ENCODE data around the gene EHD4. TPM values are rescaled to one million over a fixed set of nuclear protein-coding genes. Genes with fewer than 3 reads are reported as not detected.

Gene EHD4
- total RNA-seq, 1 donor from 2014 or later = 19.8 TPM

DNA sequence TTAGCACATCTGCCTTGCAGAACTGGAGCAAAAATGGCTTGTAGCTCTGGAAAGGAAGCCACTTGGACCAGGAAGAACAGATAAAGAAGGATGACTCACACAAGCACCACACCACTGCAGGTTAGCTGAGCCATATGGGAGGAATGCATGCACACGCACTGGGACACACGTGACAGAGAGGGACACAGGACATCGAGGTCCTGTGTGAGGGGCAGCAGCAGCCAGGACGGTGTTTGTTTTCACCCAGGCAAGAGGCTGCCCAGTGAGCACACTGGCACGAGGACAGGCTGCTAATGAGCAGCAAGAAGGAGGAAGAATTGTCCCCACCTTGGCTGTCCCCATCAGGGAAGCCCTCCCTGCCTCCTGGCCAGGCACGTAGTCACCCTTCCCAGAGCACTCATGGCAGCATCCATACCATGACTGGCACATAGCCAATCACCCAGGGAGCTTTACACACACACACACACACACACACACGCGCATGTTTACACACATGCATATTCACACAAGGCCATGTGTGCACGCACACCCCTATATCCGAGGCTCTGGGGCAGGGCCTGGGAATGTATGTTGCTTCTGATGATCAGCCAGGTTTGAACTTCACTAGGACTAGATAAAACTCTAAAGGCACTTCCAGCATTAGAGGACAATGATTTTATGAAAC lies 54.5 kb downstream of the EHD4 start:
- DNase-seq = no peak

- no peak for DNase-seq
Measured at GRCh38 chr15:41915255-41915994, 56.9 kb downstream of the EHD4 start.

- DNase-seq = no peak
Measured at GRCh38 chr15:41914411-41914810, 57.9 kb downstream of the EHD4 start.

DNA sequence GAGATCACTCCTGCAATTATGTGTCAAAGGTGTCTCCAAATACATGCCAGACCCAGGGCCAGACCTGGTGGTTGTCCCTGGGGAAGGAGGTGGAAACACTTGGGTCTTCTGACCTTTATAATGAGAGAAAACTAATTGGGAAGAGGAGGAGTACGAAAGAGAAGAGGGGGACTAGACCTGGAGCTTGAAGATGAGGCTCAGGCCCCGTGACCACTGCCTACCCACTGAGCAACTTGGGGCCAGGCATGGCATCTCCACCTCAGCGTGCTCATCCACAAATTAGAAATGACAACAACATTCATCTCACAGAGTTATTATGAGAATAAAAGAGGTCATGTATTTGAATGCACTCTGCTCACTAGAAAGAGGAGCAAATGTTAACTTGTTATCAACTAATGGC lies 59.1 kb downstream of the EHD4 start:
- no peak for DNase-seq

DNA sequence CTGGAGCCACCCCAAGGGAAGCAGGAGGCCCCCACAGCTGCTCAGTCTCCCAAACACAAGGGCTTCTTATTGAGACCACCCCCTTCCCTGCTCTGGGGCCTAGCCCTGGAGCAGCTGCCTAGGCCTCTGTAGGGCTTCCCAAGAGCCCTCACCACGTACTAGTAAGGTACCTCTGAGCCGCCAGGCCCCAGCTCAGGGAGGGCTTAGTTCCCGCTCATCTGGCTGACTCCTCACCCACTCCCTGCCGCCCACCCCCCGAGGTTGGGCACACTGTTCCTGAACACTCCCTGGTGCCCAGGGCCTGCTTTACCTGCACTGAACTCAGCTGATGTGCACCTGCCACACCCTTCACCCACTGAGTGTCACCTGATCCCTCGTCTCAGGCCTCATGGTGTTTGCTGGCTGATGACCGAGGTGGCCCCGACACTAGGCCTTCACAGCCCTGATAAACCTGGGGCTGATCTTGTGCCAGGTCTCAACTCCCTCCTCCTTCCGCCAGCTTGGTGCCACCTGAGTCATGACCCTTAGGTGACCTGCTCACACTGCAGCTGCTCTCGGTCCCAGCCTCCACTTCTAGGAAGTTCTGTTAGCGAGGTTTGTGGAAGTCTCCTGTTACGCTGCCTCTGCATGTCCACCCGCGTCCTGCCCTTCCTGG lies 60.5 kb downstream of the EHD4 start:
- DNase-seq = no peak

- DNase-seq = no peak
Measured at GRCh38 chr15:41908736-41909461, 63.5 kb downstream of the EHD4 start.

DNA sequence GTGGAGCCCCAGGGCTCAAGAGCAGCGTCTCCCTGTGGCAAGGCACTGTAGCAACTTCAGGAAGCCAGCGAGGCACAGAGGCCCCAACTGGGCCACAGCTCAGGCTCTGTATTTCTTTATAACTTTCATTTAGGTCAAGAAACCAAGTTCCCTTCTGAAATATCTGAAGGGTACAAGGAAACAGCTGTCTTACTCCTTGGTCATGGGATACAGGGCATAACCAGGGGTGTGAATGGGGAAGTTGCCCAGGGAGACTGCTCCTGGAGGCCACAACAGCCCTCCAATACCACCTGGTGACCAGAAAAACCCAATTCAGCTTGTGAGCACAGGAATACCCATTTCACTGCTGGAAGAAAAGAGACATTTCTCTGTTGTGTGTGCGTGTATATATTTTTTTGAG lies 65.2 kb downstream of the EHD4 start:
- DNase-seq = no peak

DNA sequence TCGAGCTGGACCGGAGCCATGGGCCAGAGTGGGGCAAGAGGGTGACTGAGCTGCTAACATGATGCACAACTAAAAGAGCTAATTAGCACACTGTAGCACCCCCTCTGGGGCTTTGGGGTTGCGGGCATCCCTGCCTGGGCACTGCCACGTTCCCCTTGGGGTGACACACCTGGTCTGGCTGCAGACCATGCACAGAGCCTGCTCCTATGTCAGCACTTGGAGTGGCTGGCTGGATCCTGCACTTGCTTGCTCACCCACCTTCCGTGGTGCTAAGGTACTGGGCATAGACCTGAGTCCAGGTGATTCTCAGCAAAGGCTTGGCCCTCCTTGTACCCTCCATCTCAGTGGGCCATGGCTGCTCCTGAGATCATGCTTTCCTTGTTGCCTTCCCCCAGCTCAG lies 65.7 kb downstream of the EHD4 start:
- DNase-seq = no peak

- DNase-seq = no peak
Measured at GRCh38 chr15:41905036-41905793, 67.1 kb downstream of the EHD4 start.

GRCh38 chr15:41904541-41905005 lies 67.8 kb downstream of the EHD4 start:
- peak; percentile 56 for DNase-seq

DNA sequence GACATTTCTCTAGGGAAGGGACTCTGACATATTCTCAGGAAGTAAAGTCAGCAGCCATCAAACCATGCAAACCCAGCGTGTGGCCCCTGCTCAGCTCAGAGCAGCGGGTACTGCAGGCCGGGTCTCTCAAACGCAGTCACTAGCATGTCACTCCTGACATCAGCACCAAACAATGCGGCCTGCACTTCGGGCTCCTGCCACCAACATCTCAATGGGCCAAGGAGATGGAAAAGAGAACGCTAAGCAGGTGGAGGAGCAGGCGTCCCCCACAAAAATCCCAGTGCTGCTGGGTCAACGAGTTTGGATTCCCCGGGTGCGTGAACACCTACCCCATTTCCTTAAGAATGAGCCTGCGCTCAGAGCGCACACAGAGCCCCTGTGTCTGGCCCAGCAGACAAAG lies 68.6 kb downstream of the EHD4 start:
- no peak for DNase-seq

DNA sequence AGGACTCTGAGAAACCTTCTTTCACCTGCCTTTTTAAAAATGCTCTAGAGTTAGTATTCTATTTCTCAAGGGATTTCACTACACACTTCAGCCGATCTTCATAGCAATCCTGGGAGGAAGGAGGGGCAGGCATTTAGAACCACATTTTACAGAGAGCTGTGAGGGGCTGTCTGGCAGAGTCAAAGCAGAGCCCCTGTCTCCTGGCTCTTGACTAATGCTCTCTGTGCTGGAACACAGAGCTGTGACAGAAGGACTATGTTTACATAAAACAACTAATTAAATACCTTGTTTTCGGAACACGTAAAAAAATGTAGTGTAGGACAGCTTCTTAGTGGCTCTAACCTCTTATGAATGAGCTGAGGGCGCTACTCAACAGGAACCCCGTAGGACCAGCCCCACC lies 70.9 kb downstream of the EHD4 start:
- no peak for DNase-seq

DNA sequence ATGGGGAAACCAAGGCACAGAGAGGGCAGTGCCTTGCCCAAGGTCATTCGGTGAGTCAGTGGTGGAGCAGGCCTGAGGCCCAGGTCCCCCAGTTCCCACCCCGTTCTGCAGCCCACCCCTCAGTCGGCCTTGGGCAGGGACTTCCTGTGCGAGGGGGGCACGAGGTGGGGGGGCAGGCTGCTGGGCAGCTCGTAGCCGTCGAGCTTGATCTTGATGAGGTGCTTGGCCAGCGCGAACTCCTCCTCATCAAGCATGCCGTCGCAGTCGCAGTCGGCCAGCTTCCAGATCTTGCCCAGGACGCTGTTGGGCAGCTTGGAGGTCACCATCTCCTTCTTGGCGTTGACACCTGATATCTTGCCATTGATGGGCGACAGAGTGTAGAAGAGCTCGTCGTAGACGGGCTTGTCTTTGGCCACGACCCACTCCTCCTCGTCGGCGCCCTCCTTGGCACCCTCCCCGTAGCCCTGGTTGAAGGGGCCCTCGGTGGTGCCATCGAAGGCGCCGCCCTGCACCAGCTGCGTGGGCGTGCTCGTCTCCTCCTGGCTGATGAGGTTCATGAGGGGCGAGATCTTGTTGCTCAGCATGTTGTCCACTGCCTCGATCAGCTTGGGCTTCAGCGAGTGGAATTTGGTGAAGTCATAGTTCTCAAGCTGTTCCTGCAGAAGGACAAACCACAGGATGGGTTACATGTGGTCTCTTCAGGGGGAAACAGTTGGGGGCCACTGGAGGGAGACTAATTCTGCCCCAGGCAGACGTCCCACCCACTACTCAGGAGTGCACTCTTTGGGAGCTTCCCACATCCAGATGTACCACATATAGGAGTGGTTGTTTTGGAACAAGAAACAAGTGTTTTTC lies 71.6 kb downstream of the EHD4 start:
- DNase-seq = no peak

DNA sequence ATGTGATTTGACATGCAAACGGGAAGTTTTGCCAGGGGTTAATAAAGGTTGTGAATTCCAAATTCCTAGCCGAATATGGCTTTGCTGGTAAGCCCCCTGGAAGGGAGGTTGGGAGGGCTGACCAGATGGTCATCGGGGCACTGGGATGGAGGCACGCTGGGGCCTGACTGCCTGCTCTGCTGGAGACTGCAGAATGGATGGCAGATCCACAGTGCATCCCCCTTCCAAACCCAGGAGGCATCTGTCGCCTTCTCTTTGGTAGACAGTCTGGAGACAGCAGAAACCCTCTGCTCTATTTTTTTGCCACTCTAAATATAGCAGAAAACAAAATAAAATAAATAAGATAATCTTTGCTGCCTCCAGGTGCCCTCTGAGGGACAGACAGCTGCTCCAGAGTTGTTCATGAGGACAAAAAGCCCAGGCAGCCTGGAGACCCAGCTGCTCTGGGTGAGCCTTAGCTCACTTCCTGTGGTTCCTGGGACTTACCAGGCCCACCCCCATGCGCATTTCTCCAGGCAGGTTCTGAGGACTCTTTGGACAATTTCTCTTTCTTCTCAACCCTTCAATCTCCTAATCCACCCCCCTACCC lies 72.4 kb downstream of the EHD4 start:
- DNase-seq = no peak

GRCh38 chr15:41897363-41897799 lies 75.0 kb downstream of the EHD4 start:
- no peak for DNase-seq

DNA sequence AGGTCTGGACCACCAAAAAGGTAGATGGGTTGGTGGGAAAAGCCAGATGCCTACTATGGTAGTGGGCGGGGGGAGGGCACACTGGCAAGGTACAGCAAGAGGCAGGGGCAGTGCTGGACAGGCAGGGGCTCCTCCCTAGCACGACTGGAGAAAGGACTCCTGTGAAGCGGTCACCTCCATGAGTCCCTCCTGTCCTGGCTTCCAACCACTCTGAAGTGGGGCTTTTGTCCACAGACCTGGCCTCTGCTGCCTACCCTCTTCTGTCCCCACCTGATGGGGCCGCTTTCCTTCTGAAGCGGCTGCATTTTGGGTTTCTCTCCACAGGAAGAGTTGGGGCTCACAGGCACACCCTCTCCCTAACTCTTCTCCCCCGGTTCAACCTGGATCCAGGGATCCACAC lies 75.8 kb downstream of the EHD4 start:
- no peak for DNase-seq

- DNase-seq = no peak
Measured at GRCh38 chr15:41895957-41896356, 76.4 kb downstream of the EHD4 start.

GRCh38 chr15:41895491-41895890 lies 76.9 kb downstream of the EHD4 start:
- DNase-seq = no peak

- no peak for DNase-seq
Measured at GRCh38 chr15:41894791-41895463, 77.4 kb downstream of the EHD4 start.

GRCh38 chr15:41894251-41894790 lies 78.0 kb downstream of the EHD4 start:
- no peak for DNase-seq
